Stimulated activated CD4-positive, alpha-beta T cell treated with anti-CD3 and anti-CD28 coated beads, TNF-alpha, amount 100 ng/mL, for 48 hours (primary cell): ENCODE results near the gene ATP10A.
"Not testable (repeated sequence)": the region's sequence is repeated elsewhere in the genome, so short reads cannot be mapped to it uniquely, and the experiment has no call there.

ENCODE experiments used
- DNase-seq, 3 donors: peaks; one replicate each; pipeline ENCODE4 v3.0.0-alpha.2; 2020; ENCODE audit warnings: low read depth in 3 of 3

The ATP10A gene

DNA sequence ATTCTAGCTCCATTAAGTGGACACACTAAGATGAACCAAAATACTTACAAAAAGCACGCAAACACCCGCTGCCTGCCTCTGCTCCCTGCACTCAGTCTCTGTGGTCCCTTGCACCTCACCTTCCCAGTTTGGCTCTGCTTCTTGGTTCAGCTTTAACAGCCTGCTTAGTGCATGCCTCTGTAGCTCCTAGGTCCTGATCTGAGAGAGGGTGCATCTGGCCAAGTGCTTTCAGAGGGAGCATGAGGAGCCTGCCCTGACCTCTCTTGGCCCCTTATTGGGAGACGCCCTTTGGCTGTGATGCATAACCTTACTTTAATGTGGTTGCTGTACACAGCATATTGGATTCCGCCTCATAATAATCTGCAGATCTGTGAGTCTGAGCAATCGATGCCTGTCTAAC, 21.2 kb upstream of the ATP10A start:
- no peak for DNase-seq

DNA sequence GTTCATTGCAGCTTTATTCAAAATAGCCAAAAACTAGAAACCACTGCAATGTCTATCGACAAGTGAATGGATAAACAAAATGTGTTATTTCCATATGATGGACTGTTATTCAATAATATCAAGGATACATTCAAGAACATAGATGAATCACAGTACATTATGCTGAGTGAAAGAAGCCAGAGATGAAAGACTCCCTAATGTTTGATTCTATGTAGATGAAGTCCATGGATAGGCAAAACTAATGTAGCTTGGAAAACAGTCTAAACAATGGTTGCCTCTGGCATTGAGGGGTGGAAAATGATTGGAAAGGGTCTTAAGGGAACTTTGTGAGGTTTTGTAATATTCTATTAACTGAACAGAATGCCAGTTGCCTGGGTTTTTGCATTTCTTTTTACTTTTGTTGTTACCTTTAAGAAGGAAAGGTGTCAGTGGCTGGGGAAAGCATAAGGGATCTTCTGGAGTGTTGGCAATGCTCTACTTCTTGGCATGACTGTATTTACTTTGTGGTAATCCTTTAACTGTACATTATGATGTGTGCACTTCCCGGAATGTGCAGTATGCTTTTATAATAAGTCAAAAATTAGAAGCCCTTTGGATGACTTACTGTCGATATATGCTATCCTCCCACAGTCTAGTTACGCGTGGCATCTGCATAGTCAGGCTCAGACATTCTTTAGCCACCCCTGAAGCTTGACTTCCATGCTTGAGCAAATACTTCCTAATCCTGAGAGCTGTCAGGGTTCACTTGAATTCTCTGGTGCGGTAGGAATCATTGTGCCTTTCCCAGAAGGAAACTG, 20.5 kb upstream of the ATP10A start:
- no peak for DNase-seq

DNA sequence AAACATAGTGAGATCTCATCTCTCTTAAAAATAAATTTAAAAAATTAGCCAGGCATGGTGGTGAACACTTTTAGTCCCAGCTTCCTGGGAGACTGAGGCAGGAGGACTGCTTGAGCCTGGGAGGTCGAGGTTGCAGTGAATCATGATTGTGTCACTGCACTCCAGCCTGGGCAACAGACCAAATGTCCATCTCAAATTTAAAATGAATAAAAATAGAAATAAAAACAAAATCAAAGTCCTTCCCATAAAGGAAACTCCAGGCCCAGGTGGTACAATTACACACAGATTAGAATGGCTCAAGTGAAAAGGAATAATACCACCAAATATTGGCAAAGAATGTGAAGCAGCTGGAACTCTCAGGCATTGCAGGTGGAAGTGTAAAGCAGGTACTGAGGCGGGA, 19.3 kb upstream of the ATP10A start:
- no peak for DNase-seq

DNA sequence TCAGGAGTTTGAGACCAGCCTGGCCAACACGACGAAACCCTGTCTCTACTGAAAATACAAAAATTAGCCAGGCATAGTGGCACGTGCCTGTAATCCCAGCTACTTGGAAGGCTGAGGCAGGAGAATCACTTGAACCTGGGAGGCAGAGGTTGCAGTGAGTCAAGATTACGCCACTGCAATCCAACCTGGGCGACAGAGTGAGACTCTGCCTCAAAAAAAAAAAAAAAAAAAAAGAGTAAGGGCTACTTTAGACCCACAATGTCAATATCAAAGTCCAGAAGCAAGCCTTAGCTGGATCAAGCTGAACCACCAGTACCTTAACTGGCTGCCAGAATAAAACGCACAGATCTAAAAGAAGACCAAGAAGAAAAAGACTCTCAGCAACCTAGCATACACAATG, 17.8 kb upstream of the ATP10A start:
- DNase-seq, result not testable (repeated sequence)

DNA sequence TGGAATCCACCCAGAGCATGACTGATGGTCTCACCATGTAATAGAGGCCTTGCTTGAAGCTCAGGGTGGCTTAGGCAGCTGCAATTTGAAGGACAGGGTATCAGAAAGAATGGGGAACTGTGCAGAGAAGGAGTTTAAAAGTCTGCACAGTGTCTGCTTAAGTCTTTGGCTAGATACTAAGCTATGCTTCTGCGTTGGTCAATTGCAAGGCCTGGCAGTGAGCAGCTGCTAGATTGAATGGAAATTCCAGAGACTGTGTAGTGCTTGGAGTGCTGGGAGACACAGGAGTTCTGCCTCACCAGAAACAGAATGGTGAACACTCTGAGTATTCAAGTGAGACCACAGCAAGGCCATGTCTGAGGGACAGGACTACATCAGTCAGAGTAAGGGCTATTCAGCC, 17.3 kb upstream of the ATP10A start:
- no peak for DNase-seq

DNA sequence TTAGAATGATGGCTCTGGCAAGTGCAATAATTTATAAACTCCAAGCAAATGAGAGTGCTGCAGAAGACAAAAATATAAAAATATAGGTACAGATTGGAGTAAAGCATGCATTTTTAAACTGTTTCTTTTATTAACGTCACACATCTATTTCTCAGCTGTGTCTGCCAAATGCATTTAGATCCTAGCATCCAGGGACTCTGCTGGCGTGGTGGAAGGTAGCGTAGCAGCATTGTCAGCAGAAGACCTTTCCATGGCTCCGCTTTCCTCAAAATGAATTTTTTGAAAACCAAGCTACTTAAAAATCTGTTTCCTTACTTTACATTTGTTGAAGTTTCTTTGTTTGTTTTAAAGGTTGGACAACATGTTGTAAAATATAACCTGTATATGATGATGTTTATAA, 16.3 kb upstream of the ATP10A start:
- no peak for DNase-seq

DNA sequence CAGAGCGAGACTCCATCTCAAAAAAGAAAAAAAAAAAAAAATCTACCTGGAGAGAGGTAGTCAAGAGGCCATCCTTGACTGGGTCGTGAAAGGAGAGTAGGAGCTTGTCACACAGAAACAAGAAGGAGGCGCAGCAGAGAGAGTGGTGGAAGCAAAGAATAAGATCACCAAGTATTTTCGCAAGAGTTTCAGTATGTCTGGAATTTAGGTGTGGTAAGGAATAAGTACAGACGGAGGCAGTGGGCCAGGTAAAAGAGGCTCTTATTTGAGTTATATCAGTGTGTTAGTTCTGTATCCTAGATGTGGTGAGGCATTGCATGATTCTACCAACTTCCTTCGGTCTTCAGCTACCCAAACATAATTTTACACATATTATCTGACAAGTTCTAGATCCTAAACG, 14.6 kb upstream of the ATP10A start:
- no peak for DNase-seq

DNA sequence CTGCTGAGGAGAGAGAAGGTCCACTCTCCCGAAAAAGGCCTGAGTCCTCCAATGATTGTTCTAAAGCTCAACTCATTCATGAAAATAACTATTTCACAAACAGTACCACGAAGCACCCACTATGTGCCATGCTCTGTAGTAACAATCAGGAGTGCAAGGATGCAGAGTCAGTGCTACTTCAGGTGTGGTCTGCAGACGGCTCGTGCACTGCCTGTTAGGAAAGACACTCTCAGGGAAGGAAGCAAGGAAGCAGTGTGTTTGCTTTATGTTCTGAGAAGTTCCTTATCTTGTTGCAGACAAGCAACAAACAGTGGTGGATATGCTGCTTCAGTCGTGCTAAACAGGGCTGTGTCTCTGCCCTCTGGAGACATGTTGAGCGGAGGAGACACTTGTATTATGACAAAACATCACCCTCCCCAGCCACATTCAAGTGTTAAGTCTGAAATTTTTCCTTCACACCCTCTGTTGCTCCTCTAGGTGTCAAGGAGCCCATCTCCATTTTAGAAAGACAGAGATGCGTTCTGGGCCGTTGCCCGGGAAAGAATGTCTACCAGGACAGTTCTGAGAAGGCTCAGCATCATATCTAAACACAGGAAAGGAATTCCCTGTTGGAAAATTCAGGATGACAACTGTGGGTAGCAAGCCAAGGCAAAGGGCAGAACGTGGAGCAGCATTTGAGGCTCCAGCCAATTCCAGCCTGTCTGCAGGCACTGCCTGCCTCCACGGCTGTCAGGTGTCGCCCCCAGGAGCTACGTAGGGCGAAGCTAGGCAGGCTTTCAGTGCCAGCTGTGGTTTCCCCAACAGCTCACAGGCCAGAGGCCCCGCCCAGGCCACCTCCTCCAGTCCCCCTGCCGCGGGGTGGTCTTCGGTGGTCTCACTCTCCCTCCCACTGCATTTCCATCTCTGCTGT, 13.4 kb upstream of the ATP10A start:
- DNase-seq, result no peak

DNA sequence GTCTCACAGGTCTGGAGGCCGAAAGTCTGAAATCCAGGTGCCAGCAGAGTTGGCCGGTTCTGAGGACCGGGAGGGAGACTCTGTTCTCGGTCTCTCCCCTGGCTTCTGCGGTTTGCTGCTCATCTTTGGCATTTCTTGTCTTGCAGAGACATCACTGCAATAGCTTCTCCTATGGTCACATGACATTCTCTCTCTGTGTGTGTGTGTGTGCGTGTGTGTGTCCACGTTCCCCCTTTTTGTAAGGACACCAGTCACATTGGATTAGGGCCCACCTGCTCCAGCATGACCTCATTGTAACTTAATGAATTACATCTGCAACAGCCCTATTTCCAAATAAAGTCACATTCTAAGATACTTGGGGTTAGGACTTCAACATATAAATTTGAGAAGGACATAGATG, 12.4 kb upstream of the ATP10A start:
- no peak for DNase-seq

DNA sequence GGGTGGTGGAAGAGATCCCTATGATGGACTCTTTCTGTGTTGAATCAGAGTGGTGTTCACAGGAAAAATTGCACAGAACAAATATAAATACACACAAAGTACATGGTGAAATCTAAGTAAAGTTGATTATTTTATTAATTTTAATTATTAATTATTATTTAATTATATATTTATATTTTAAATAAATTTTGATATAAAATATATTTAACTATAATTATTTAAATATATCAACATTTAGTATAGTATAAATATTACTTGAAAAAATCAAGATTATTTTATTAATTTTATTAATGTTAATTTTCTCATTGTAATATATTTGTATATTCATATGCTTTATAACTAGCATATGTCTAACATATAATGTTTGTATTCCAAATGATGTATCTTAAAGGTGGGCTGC, 11.3 kb upstream of the ATP10A start:
- DNase-seq, result no peak

DNA sequence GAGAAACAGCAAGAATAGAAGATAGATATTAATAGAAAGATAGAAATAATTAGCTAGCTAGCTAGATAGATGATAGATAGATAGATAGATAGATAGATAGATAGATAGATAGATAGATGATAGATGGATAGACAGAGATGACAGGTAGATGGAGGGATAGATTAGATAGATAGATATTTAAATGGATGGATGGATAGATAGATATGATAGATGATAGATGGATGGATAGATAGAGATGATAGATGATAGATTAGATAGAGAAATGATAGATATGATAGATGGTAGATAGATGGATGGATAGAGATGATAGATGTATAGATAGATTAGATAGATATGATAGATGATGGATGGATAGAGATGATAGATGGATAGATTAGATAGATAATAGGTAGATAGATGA, 8.3 kb upstream of the ATP10A start:
- no peak for DNase-seq

DNA sequence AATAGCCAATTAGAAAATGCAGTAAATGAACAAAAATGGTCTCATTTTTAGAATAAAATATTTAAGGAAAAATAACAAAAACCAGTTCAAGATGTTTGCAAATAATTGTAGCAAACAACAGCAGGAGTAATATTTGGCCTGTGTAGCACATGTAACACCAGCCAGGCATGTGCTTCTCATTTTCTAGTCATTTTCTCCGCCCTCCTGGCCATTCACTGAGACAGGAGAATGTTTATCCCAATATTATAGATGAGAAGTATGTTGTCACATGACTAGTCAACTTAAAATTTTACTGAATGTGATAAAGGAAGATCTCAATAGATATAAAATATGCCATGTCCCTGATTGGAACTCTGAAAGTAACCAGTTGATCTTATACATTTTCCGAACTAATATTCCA, 7.8 kb upstream of the ATP10A start:
- no peak for DNase-seq

DNA sequence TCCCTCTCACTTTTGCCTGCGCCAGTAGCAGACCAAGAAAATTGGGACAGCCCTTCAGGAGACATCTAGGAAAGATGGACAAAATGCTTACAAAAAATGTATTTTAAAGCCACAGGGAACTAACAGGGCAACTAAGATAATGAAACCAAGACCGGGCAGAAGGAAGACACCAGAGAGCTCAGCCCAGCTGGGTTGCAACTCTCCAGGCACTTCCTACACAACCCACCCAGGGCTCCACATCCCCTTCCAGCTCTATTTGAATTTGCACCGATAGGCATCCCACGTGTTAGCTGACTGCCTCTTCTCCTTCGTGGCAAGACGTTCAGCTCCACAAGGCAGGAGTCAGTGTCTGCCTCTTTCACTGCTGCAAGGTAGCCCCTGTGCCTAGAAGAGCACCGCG, 6.6 kb upstream of the ATP10A start:
- no peak for DNase-seq

DNA sequence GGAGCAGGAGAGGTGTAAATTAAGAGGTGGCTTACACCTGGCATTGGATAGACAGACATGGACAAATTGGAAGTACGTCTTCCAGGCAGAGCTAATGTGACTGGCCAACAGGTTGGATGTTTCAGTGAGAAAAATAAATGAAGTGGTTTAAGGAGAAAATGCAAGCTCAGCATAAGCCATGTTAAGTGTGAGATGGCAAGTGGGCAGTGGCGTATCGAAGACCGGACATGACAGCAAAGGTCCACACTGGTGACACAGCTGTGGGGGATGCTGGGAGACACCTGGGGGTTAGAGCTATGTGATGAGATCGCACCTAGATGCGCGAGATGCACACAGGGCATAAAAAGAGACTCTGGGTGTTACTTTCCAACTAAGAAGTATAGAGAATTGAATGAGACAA, 3.7 kb upstream of the ATP10A start:
- DNase-seq, result no peak

DNA sequence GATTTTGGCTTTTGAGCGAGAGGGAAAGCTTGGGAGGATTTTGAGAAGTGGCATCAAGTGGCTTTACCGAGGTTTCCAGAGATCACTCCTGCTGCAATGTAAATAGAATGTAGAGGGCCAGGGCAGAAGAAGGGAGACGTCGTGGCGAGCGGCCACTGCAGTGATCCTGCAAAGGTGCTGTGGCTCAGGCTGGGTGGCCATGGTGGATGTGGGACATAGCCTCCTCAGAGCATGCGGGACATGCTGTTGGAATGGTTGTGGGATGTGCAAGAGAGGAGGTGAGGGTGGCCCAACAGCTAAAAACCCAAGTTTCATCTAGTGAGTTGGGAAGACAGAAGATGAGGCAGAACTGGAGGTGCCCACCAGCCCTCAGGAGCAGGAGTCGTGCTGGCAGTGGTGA, 3.1 kb upstream of the ATP10A start:
- no peak for DNase-seq

DNA sequence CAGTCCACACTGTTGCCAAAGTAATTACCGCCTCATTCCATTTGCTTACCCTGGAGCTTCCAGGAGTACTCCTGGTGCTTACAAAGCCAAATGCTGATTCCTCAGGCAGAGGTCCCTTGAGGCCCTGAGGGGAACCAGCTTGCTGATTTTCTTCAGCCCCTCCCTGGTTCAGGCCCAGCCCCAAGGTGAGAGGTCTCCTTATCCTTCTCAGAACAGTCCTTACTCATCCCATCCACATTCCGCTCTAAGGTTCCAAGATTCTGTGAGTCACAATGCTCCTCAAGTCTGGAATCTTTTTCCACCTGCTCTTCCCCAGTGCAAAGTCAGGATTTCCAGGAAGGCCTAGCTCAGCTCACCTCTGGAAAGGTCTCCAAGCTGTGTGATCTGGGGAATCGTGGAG, 1.8 kb upstream of the ATP10A start:
- DNase-seq, result no peak

DNA sequence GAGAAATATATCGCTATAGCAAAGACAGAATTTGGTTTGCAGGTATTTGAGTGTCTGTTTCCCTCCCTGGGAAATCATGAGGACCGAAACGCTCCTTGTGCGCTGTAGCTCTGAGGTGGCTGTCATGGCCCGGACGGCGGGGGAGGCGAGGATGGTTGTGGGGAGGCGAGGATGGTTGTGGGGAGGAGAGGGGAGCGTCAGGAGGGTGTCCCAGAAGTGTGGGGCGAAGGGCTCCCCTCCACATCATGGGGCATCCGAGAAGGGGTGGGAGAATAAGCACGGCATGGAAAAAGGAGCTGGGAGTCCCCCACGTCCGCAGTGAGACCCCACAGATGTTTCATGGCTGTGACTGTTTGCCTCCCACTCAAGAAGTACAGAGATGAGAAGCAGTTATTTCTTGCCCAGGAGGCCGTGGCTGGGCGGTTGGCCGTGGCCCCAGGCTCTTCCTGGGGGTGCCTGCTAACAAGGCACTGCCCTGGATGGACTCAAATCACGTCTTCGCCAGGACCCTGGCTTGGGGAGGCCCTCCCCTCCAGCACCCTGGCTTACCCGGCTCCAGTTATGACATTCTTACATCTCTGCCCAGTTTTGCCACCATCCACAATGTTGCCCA, 947 bp upstream of the ATP10A start:
- DNase-seq, result no peak

DNA sequence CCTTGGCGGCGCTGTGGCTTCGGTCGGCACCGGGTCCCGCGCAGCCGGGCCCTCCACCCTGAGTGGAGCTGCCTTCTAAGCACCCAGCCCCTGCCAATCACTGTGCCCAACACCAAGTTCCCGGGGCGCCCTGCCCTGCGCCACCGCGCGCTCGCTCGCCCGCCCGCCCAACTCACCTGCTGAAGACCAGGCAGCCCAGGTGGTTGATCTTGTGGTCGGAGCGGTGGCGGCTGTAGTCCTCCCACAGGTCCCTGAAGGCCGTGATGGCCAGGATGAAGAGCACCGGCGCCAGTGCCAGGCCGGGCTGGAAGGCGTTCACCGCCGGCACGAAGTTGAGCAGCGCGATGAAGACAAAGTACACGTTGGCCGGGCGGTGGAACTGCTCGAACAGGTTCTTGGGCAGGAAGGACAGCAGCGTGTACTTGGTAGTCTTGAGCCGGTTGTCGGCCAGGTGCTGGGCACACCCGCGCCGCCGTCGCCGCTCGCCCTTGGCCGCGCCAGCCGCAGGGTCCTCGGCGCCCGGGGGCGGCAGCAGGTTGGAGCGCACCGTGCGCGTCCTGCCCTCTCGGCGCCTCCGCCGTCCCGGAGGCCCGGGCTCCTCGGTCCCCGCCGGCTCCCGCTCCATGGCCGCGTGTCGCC, 536 bp downstream of the ATP10A start:
- no peak for DNase-seq

DNA sequence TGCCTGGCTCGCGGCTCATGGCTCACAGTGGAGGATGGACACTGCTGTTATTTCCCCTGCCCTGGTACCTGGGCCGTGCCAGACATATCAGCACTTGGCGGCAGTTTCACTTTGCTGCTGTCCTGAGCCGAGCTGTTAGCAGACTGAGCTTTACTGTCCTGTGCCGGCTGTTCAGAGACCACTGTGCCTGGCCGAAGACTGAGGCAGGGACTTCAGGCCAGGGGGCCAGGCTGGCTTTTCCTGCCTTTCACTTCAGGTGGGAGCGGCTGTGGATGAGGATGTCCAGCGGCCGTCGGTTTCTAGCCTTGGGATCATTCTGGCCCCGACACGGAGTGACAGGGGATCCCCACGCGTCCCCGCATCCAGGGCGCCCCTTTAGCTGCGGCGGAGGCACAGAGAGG, 1.1 kb downstream of the ATP10A start:
- DNase-seq, result no peak

DNA sequence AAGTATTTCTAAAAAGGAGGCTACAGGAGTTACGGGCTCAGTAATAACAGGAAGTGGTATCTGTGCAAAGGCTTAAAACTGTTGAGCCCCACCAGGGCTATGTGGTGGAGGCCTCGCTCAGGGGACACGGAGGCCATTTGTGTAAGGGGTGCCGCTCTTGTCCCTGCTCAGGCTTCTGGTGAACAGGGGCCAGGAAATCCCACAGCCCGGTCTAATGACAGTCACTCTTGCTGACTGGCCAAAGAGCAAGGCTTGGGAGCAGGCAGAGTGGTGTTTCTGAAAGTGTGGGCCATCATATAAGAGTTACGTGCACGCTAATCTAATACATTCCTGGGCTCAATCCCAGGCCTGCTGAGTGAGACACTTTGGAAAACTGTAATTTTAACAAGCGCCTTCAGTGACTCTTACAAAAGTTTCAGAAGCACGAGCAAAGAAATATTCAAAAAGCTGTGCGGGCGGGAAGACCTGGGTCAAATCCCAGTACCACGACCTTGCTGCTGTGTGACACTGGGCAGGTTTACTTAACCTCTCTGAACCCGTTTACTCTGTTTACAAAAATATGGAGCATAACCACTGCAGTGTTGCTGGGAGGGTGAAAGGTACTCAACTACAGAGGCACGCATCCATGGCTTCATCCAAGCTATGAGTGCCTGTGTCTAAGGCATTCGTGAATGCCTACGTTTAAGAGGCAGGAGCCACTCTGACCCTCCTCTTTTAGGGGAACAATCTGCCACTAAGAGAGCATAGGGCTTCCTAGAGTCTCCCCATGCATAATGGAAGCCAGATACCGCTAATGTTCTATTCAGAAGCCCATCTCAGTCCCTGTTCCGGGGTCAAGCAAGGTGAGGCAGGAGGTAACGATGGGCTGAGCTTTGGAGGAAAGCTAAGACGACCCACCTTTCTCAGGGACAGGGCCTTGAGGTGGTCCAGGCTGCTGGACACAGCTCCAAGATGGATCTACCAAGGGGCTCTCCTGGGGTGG, 2.0 kb downstream of the ATP10A start:
- DNase-seq, result no peak
